A549 (cell line): Measurements from ENCODE around the gene UBAC2. TPM values are rescaled to one million over a fixed set of nuclear protein-coding genes. Genes with fewer than 3 reads are reported as not detected.

Source experiments
- ATAC-seq, 2 experiments: fragments of 200-7000 bp in 1 of 2; fragments of >200 bp in 1 of 2; cut with Nextera tagmentation in 1 of 2; cut with Tn5 transposase in 1 of 2; 3 replicates each; pipeline versions ENCODE4 v1.8.0 to v1.9.1; 2018 to 2020; ENCODE audit warnings: mild to moderate bottlenecking in 1 of 2, moderate library complexity in 1 of 2
- CTCF ChIA-PET: fragments of 300-600 bp; sonication (Branson Sonifier 250); formaldehyde crosslinking; extraction: SDS; loops from one replicate; lab custom pipeline; 2021; ENCODE audit warnings: antibody characterized with exemption, inconsistent platforms; lab: Yijun Ruan, JAX
- POLR2A ChIA-PET: fragments of 350-600 bp; formaldehyde crosslinking; extraction: SDS; loops from one replicate; lab custom pipeline; 2021; ENCODE audit warnings: antibody characterized with exemption, inconsistent platforms; lab: Yijun Ruan, JAX
- DNase-seq, 2 experiments: peaks; one replicate each; pipeline versions ENCODE4 v3.0.0 to v3.0.0-alpha.2; 2011 to 2016; ENCODE audit warnings: low read depth in 1 of 2, low spot score in 1 of 2
- FAIRE-seq: peaks from 2 replicates; lab custom pipeline; 2011; peaks lifted over from hg19 to GRCh38; lab: Jason Lieb, UNC
- H3K27ac ChIP-seq, 2 experiments: fragments of >200 bp; sonication (Bioruptor Twin); formaldehyde crosslinking; 3 replicates each; pipeline ENCODE4 v1.5.1; 2016 to 2017
- H3K4me1 ChIP-seq: fragments of >200 bp; sonication (Bioruptor Twin); formaldehyde crosslinking; 3 replicates; pipeline ENCODE4 v1.6.1; 2016
- H3K4me2 ChIP-seq: fragments of >200 bp; sonication (Bioruptor Twin); formaldehyde crosslinking; 3 replicates; pipeline ENCODE4 v1.6.1; 2016
- H3K4me3 ChIP-seq: fragments of >200 bp; sonication (Bioruptor Twin); formaldehyde crosslinking; 3 replicates; pipeline ENCODE4 v1.5.1; 2016
- H3K9me3 ChIP-seq: fragments of >200 bp; sonication (Bioruptor Twin); formaldehyde crosslinking; 3 replicates; pipeline ENCODE4 v1.6.1; 2016
- BCL3 ChIP-seq: fragments of >200 bp; sonication (Bioruptor Twin); formaldehyde crosslinking; IDR thresholded peaks from 3 replicates; pipeline ENCODE4 v1.6.1; 2016
- CBX2 ChIP-seq: fragments of 200-600 bp; sonication (generic); IDR thresholded peaks from 2 replicates; pipeline ENCODE4 v1.6.1; 2016; ENCODE audit warnings: low read depth, mild to moderate bottlenecking, borderline replicate concordance
- CEBPB ChIP-seq, 2 experiments: fragments of >200 bp in 1 of 2; sonication (Bioruptor Twin) in 1 of 2; formaldehyde crosslinking in 1 of 2; IDR thresholded peaks; 2 replicates each; pipeline ENCODE4 v1.6.1; 2012 to 2016
- CHD4 ChIP-seq: fragments of 200-600 bp; sonication (generic); IDR thresholded peaks from 2 replicates; pipeline ENCODE4 v1.6.1; 2016; ENCODE audit warnings: antibody characterized with exemption, mild to moderate bottlenecking, borderline replicate concordance
- E2F6 ChIP-seq: IDR thresholded peaks from 2 replicates; pipeline ENCODE4 v1.6.1; 2012; ENCODE audit warnings: low read depth, borderline replicate concordance
- FOSB ChIP-seq: fragments of 250-450 bp; sonication (Bioruptor Pico); IDR thresholded peaks from 2 replicates; pipeline ENCODE4 v1.5.0; 2020; ENCODE audit warnings: mild to moderate bottlenecking, moderate library complexity
- HES2 ChIP-seq: fragments of >200 bp; sonication (Bioruptor Twin); formaldehyde crosslinking; IDR thresholded peaks from 2 replicates; pipeline ENCODE4 v1.6.1; 2016
- HMGXB4 ChIP-seq: fragments of 250-450 bp; sonication (Bioruptor Pico); IDR thresholded peaks from 2 replicates; pipeline ENCODE4 v1.5.0; 2021; ENCODE audit warnings: mild to moderate bottlenecking, moderate library complexity, borderline replicate concordance
- HOXB5 ChIP-seq: fragments of 250-450 bp; sonication (Bioruptor Pico); IDR thresholded peaks from 2 replicates; pipeline ENCODE4 v1.5.0; 2020; ENCODE audit warnings: mild to moderate bottlenecking, moderate library complexity
- KDM5A ChIP-seq: fragments of 200-600 bp; sonication (generic); IDR thresholded peaks from 2 replicates; pipeline ENCODE4 v1.6.1; 2016; ENCODE audit warnings: antibody characterized with exemption, mild to moderate bottlenecking
- MAZ ChIP-seq: fragments of 150-350 bp; IDR thresholded peaks from 2 replicates; pipeline ENCODE4 v1.6.1; 2014; ENCODE audit warnings: antibody characterized with exemption, low read depth, low read length, borderline replicate concordance
- MYC ChIP-seq: IDR thresholded peaks from 2 replicates; pipeline ENCODE4 v1.6.1; 2012; ENCODE audit warnings: mild to moderate bottlenecking, inconsistent platforms, low read length, improper control_type of control experiment, borderline replicate concordance
- NFE2L2 ChIP-seq: fragments of 150-350 bp; conservative IDR thresholded peaks from 2 replicates; pipeline ENCODE4 v1.6.1; 2014; ENCODE audit warnings: low read length
- NR3C1 ChIP-seq: fragments of >200 bp; sonication (Bioruptor Twin); formaldehyde crosslinking; IDR thresholded peaks from 3 replicates; pipeline ENCODE4 v1.6.1; 2017
- PBX3 ChIP-seq: IDR thresholded peaks from 2 replicates; pipeline ENCODE4 v1.6.1; 2012
- PHF8 ChIP-seq: fragments of 200-600 bp; sonication (generic); IDR thresholded peaks from 2 replicates; pipeline ENCODE4 v1.6.1; 2016; ENCODE audit warnings: low read depth, mild to moderate bottlenecking, antibody characterized with exemption, moderate library complexity, borderline replicate concordance
- POLR2AphosphoS2 ChIP-seq: conservative IDR thresholded peaks from 2 replicates; pipeline ENCODE4 v1.6.1; 2012; ENCODE audit warnings: low read length, improper control_type of control experiment, inconsistent platforms
- RARB ChIP-seq: fragments of 250-450 bp; sonication (Bioruptor Pico); IDR thresholded peaks from 2 replicates; pipeline ENCODE4 v1.8.0; 2021; ENCODE audit warnings: mild to moderate bottlenecking, moderate library complexity
- REST ChIP-seq: fragments of 200-600 bp; sonication (generic); IDR thresholded peaks from 2 replicates; pipeline ENCODE4 v1.6.1; 2016; ENCODE audit warnings: antibody characterized with exemption, mild to moderate bottlenecking, moderate library complexity
- RFX5 ChIP-seq: fragments of 450-650 bp; IDR thresholded peaks from 2 replicates; pipeline ENCODE4 v1.7.1; 2014; ENCODE audit warnings: antibody characterized with exemption, mild to moderate bottlenecking, moderate library complexity
- RNF2 ChIP-seq: fragments of 200-600 bp; sonication (generic); IDR thresholded peaks from 2 replicates; pipeline ENCODE4 v1.6.1; 2016; ENCODE audit warnings: low read depth, mild to moderate bottlenecking, antibody characterized with exemption, moderate library complexity, borderline replicate concordance
- TFCP2L1 ChIP-seq: fragments of 250-450 bp; sonication (Bioruptor Pico); IDR thresholded peaks from 2 replicates; pipeline ENCODE4 v1.5.0; 2021; ENCODE audit warnings: mild to moderate bottlenecking
- USF2 ChIP-seq: fragments of 450-650 bp; IDR thresholded peaks from 2 replicates; pipeline ENCODE4 v1.6.1; 2014; ENCODE audit warnings: antibody characterized with exemption
- ZNF302 ChIP-seq: fragments of 250-450 bp; sonication (Bioruptor Pico); IDR thresholded peaks from 2 replicates; pipeline ENCODE4 v1.9.0; 2021; ENCODE audit warnings: inconsistent platforms, mild to moderate bottlenecking, moderate library complexity
- ZSCAN20 ChIP-seq: fragments of 250-450 bp; sonication (Bioruptor Pico); IDR thresholded peaks from 2 replicates; pipeline ENCODE4 v1.8.0; 2022; ENCODE audit warnings: mild to moderate bottlenecking, moderate library complexity
- WGBS: methylation state at CpG from one replicate; pipeline ENCODE4 v1.1.6; 2017; ENCODE audit errors: missing lambda C conversion rate; 5-methylcytosine and 5-hydroxymethylcytosine counted together
- polyA plus RNA-seq, 4 experiments: library from polyadenylated mRNA; depleted of rRNA in 3 of 4; stranded (reverse); fragments of >200 nt; fragmentation: RNase III in 1 of 4; extraction: RNeasy Plus Mini Kit Qiagen cat#74134 plus additional on column Dnase treatment in 1 of 4; gene quantifications; 2 replicates in 3 of 4; 3 replicates in 1 of 4; pipeline ENCODE4 v1.2.3, GENCODE V29; 2011 to 2017

Gene UBAC2
- polyA plus RNA-seq, 2 of the 4 experiments (the other 2 are of a cell fraction) = 61.6 to 103 TPM

GRCh38 chr13:99277629-99278028 lies 77.0 kb downstream of the UBAC2 start:
- CTCF ChIA-PET = interaction anchor here (4.9 kb wide), 1 partner anchor 8 kb away, joined by 20 read pairs; no protein-coding TSS in a partner anchor
- no peak for FAIRE-seq
- 92% methylated on average over 4 of the region's 4 CpGs for WGBS
- POLR2A ChIA-PET = no interaction called here
- Histone ChIP-seq H3K9me3 (peaks cover under 1% of the 10 kb centered on the region; the same call in 1 of the 3 replicates), H3K4me2 (no peak overlapping the region), H3K27ac (no peak overlapping the region)
- no peak for TF ChIP-seq CEBPB (IDR thresholded peaks at IDR 0.05)
- TF ChIP-seq BCL3 = no peak
- TF ChIP-seq, all 56 proteins: peak for 0
- no peak overlapping the region for H3K4me3 ChIP-seq
- no peaks in the 10 kb centered on the region for H3K4me1 ChIP-seq
- ATAC-seq = no peak
- DNase-seq = no peak

- FAIRE-seq = no peak
- WGBS = 96% methylated on average over 5 of the region's 5 CpGs
- H3K27ac ChIP-seq = no peak overlapping the region
- H3K9me3 ChIP-seq = no peaks in the 10 kb centered on the region
- H3K4me2 ChIP-seq = no peak overlapping the region
- no peak for DNase-seq
- ATAC-seq = no peak
- CTCF ChIA-PET = interaction anchor here (1.1 to 4.9 kb wide), 2 partner anchors 9 to 13 kb away, joined by 3 to 20 read pairs; no protein-coding TSS in a partner anchor
- TF ChIP-seq CBX2 (no peak), HES2 (no peak), RARB (no peak), ZNF302 (CRISPR knock-in tag) (no peak), MAZ (no peak), HOXB5 (CRISPR knock-in tag) (no peak), PBX3 (no peak), TFCP2L1 (CRISPR knock-in tag) (no peak), PHF8 (no peak)
- H3K4me3 ChIP-seq = no peak overlapping the region
- POLR2A ChIA-PET = no interaction called here
- no peaks in the 10 kb centered on the region for H3K4me1 ChIP-seq
Observed at GRCh38 chr13:99278200-99278599, 77.5 kb downstream of the UBAC2 start.

- H3K4me3 ChIP-seq = no peak overlapping the region
- DNase-seq (no peak), FAIRE-seq (no peak), ATAC-seq (no peak)
- CTCF ChIA-PET = interaction anchor here (1.1 to 4.9 kb wide), 2 partner anchors 9 to 13 kb away, joined by 3 to 20 read pairs; no protein-coding TSS in a partner anchor
- H3K27ac ChIP-seq = no peak overlapping the region
- H3K4me1 ChIP-seq = no peaks in the 10 kb centered on the region
- H3K9me3 ChIP-seq = no peaks in the 10 kb centered on the region
- H3K4me2 ChIP-seq = no peak overlapping the region
- no peak for TF ChIP-seq KDM5A
- TF ChIP-seq CHD4 = no peak
- no peak for TF ChIP-seq RFX5
- TF ChIP-seq NR3C1 = no peak
- no peak for TF ChIP-seq FOSB (CRISPR knock-in tag)
- TF ChIP-seq ZSCAN20 = no peak
- TF ChIP-seq NFE2L2 = no peak
- no peak for TF ChIP-seq USF2
- TF ChIP-seq HOXB5 (CRISPR knock-in tag) = no peak
- no peak for TF ChIP-seq HMGXB4 (CRISPR knock-in tag)
- no peak for TF ChIP-seq REST
- TF ChIP-seq RNF2 = no peak
- no peak for TF ChIP-seq ZNF302 (CRISPR knock-in tag)
- no peak for TF ChIP-seq POLR2AphosphoS2
- no peak for TF ChIP-seq E2F6
- TF ChIP-seq MYC = no peak
- POLR2A ChIA-PET = no interaction called here
- 92% methylated on average over 3 of the region's 3 CpGs for WGBS
Observed at GRCh38 chr13:99278843-99279242, 78.2 kb downstream of the UBAC2 start.
